Left lung (tissue), 10 donors: Measurements from ENCODE around the gene PGC. TPM values are rescaled to one million over a fixed set of nuclear protein-coding genes. Genes with fewer than 3 reads are reported as not detected.
A peak's percentile ranks its signal among the peaks of the same experiment; 100 is the strongest.

Experiments used
- ATAC-seq: fragments of 200-7000 bp; cut with Tn5 transposase; one replicate; pipeline ENCODE4 v1.9.1; 2020; ENCODE audit warnings: moderate library complexity
- DNase-seq, 4 donors: peaks; one replicate each; pipeline ENCODE4 v3.0.0-alpha.2; 2013 to 2020
- H3K27ac ChIP-seq, 2 donors: fragments of 200-600 bp; sonication (generic) in 1 of 2; one replicate each; pipeline versions ENCODE4 v1.5.0 to v1.8.0; 2020 to 2021
- H3K27me3 ChIP-seq, 2 donors: fragments of 200-600 bp; sonication (generic) in 1 of 2; one replicate each; pipeline versions ENCODE4 v1.5.0 to v1.8.0; 2020 to 2021
- H3K36me3 ChIP-seq, 2 donors: fragments of 200-600 bp; sonication (generic) in 1 of 2; one replicate each; pipeline versions ENCODE4 v1.5.0 to v1.8.0; 2020 to 2021
- H3K4me1 ChIP-seq, 2 donors: fragments of 200-600 bp; one replicate each; pipeline ENCODE4 v1.8.0; 2021
- H3K4me3 ChIP-seq, 2 donors: fragments of 200-600 bp; sonication (generic) in 1 of 2; one replicate each; pipeline versions ENCODE4 v1.5.0 to v1.8.0; 2020 to 2021; ENCODE audit warnings: mild to moderate bottlenecking in 1 of 2
- H3K9me3 ChIP-seq, 2 donors: fragments of 200-600 bp; sonication (generic) in 1 of 2; one replicate each; pipeline versions ENCODE4 v1.5.0 to v1.8.0; 2020 to 2021
- CTCF ChIP-seq, 2 donors: fragments of 200-600 bp; sonication (generic) in 1 of 2; IDR thresholded peaks; one replicate each; pipeline versions ENCODE4 v1.5.0 to v1.8.0; 2021; ENCODE audit warnings: antibody characterized with exemption in 2 of 2
- intact Hi-C, 2 donors: fragments of 100-400 bp; cut with DNase I; formaldehyde crosslinking; loops; one replicate each; pipeline versions ENCODE4 v1.11.2 to v1.14.2; 2022
- polyA plus RNA-seq, 6 donors: library from polyadenylated mRNA; unstranded; fragments of 120-200 nt; gene quantifications; one replicate each; pipeline ENCODE4 v1.2.1, GENCODE V29; 2013; ENCODE audit not compliant: insufficient read length in 6 of 6
- total RNA-seq, 2 donors: library from RNA; stranded (reverse); fragmentation: NEBNext Ultra II Directional; extraction: Animal tissue kit (Norgen Biotek cat#: 25700); gene quantifications; one replicate each; pipeline ENCODE4 v1.2.1, GENCODE V29; 2021
- donor health status: DM: no; HTN: yes; CAD: no.
- donor health status: DM: no; HTN: no; CAD: no.

PGC gene
- total and polyA plus RNA-seq, 8 donors = 5.4 to 266 (median 8.2) TPM

- intact Hi-C loops = no loop called here
- no peak for TF ChIP-seq CTCF (IDR thresholded peaks at IDR 0.05)
- peaks cover 9 to 33% of the 10 kb centered on the region in 2 donors for H3K4me1 ChIP-seq
- no peak overlapping the region for H3K27ac ChIP-seq
- H3K9me3 ChIP-seq = no peaks in the 10 kb centered on the region
- no peaks in the 10 kb centered on the region for H3K27me3 ChIP-seq
- ATAC-seq (no peak), DNase-seq (no peak)
- H3K4me3 ChIP-seq = no peak overlapping the region
- peaks cover 0 to 55% of the 10 kb centered on the region in 2 donors for H3K36me3 ChIP-seq
Measured at GRCh38 chr6:41790045-41790444, 42.8 kb upstream of the PGC start.

- no peak for TF ChIP-seq CTCF (IDR thresholded peaks at IDR 0.05)
- Histone ChIP-seq H3K36me3 (peaks cover 0 to 49% of the 10 kb centered on the region in 2 donors), H3K9me3 (no peaks in the 10 kb centered on the region), H3K27ac (peak overlapping the region in 1 of 2 donors; percentile 10), H3K4me3 (no peak overlapping the region), H3K4me1 (peaks cover 9 to 40% of the 10 kb centered on the region in 2 donors), H3K27me3 (no peaks in the 10 kb centered on the region)
- no peak for ATAC-seq
- intact Hi-C loops = no loop called here
- no peak for DNase-seq
Measured at GRCh38 chr6:41789390-41789724, 42.2 kb upstream of the PGC start.

- TF ChIP-seq CTCF (IDR thresholded peaks at IDR 0.05) = peak; percentile 83 to 98
- ATAC-seq (peak; percentile 86), DNase-seq (peak; percentile 96 to 99 (median 97))
- intact Hi-C loops = no loop called here
- H3K4me3 ChIP-seq = peak within 1 kb of the TSS; percentile 69 to 87
- no peaks in the 10 kb centered on the region for H3K27me3 ChIP-seq
- H3K27ac ChIP-seq = peak within 1 kb of the TSS; percentile 95 to 97
- peaks cover 9 to 53% of the 10 kb centered on the region in 2 donors for H3K4me1 ChIP-seq
- H3K9me3 ChIP-seq = no peaks in the 10 kb centered on the region
- H3K36me3 ChIP-seq = peaks cover 0 to 34% of the 10 kb centered on the region in 2 donors
Measured at GRCh38 chr6:41787219-41787917, 40.2 kb upstream of the PGC start, which contains the start of gene TOMM6. TOMM6 (plus strand) TSS chr6:41787694; CDS start chr6:41787698, 4 bp downstream.

GRCh38 chr6:41786451-41787218 lies 39.4 kb upstream of the PGC start:
- intact Hi-C loops = no loop called here

More at GRCh38 chr6:41786451-41787218, 39.4 kb upstream of the PGC start:
- Histone ChIP-seq H3K36me3 (peaks cover 0 to 27% of the 10 kb centered on the region in 2 donors), H3K4me3 (peak overlapping the region; percentile 69 to 87), H3K9me3 (no peaks in the 10 kb centered on the region), H3K4me1 (peaks cover 9 to 57% of the 10 kb centered on the region in 2 donors), H3K27ac (peak overlapping the region; percentile 95 to 97), H3K27me3 (no peaks in the 10 kb centered on the region)
- ATAC-seq = peak; percentile 88
- TF ChIP-seq CTCF (IDR thresholded peaks at IDR 0.05) = peak; percentile 73 to 95
- peak; percentile 85 to 99 (median 89) for DNase-seq
